ENCODE measurements around the gene NDUFS2.

GRCh38 chr1:161159087-161159912 is 42.9 kb upstream of the NDUFS2 start, which contains the start of gene USP21:
- TF ChIP-seq CTCF (IDR thresholded peaks at IDR 0.05), result peak in 3 of 5 experiments; percentile 19 to 32 (median 22)
- peak; percentile 32 to 63 for TF ChIP-seq POLR2A (IDR thresholded peaks at IDR 0.05)
- TF ChIP-seq EP300 (IDR thresholded peaks at IDR 0.05), result peak; percentile 30 to 90

All from tibial nerve (tissue), 4 donors.